GM23248 (cell line): ENCODE results near the gene BCL7A.
"Not testable (repeated sequence)": the region's sequence is repeated elsewhere in the genome, so short reads cannot be mapped to it uniquely, and the experiment has no call there.

Experiments used
- EZH2 ChIP-seq: fragments of 200-600 bp; sonication (generic); IDR thresholded peaks from 2 replicates; pipeline ENCODE4 v1.6.1; 2018; ENCODE audit warnings: antibody characterized with exemption, mild to moderate bottlenecking; ENCODE audit not compliant: insufficient read depth, poor library complexity, severe bottlenecking
- EZH2phosphoT487 ChIP-seq: fragments of 200-600 bp; sonication (generic); IDR thresholded peaks from 2 replicates; pipeline ENCODE4 v1.6.1; 2018; ENCODE audit warnings: antibody characterized with exemption, moderate library complexity, mild to moderate bottlenecking, low read depth; ENCODE audit not compliant: insufficient read depth

DNA sequence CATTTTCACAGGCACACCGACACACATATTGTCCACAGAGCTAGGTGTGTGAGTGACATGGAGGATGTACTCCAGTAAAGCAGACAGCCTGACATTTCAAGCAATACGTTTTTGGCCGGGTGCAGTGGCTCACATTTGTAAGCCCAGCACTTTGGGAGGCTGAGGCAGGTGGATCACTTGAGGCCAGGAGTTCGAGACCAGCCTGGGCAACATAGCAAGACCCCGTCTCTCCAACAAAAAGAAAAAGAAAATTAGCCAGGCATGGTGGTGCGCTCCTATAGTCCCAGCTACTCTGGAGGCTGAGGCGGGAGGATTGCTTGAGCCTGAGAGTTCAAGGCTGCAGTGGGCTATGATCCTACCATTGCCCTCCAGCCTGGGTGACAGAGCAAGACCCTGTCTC is 34.7 kb downstream of the BCL7A start:
- TF ChIP-seq EZH2, EZH2phosphoT487: not testable (repeated sequence)
